NCI-H345 (cell line): Measurements from ENCODE around the gene TNFSF8.

Experiments used
- DNase-seq: peaks from one replicate; lab custom pipeline; 2025; lab: John Stamatoyannopoulos, UW

TNFSF8 gene

DNA sequence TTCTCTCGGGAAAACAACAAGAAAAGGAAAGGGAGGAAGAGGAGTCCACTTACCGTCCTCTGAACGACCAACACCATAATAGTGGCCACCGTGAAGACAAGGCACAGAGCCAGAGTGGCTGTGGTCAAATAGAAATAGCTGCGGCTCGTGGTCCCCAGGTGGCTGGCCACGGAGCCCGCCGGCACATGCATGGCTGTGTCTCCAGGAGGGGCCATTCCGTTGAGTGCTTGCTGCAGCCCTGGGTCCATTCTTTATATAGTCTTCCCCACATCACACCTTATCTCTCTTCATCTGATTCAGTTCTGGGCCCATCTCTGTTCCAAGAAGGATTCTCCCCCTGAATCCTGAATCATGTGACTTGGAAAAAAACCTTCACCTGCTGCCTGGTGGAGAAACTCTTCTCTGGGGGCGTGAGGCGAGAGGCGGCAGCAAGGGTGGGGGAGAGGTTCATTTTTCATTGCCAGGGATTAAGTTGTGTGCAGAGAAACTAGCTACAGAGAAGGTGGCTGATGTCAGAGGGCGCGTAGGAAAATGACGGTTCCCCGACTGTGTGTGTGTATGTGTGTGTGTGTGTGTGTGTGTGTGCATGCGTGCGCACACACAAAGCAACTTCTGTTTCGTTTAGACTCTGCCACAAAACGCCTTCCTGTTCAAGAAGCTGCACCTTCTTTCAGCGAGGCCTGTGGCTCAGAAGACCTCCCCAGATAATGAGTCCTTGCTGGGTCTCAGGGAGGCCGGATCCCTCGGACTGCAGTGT is at the start of gene TNFSF8:
TSS of gene TNFSF8 (minus strand) at position 536 of the 757 bp plus-strand sequence. CDS start at position 248, 288 bp downstream.
- no peak for DNase-seq

DNA sequence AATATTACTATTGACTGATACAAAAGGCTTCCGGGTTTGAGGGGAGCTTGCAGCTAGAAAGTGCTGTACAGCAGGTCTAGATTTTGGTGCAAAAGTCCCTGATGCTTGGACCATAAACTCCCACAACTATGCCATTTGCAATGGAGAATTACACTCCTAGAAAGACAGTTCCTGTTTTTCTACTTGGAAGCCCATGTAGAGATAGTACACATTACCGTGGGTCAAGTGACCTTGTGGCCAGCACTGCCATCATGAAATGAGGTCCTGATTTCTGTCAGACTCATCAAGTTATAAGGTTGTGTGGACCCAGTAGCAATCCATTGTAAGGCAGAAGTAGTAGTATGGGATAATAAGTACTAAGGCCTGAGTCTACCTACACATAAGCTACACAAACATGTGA is 42.8 kb upstream of the TNFSF8 start:
- DNase-seq: no peak

- DNase-seq: no peak
Measured at GRCh38 chr9:114972510-114973136, 42.2 kb upstream of the TNFSF8 start.

GRCh38 chr9:114969269-114969668 is 38.9 kb upstream of the TNFSF8 start:
- no peak for DNase-seq

DNA sequence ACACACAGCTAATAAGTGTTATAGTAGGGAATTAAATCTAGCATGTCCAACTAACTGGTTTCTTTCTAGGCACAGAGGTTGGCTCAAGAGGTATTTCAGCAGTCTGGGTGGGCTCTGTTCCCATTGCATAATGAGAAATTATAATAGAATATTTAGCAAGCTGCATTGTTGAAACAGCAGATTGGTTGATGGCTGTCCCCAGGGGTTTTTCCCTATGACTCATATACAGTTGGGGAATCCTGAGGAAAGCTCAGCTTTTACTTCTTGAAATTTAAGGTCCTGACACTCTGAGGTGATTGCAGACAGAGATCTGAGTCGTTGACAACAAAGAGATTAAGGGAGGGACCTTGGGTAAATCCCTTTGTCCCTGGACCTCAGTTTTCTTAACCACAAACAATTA is 38.3 kb upstream of the TNFSF8 start:
- DNase-seq: no peak

GRCh38 chr9:114965564-114965963 is 35.2 kb upstream of the TNFSF8 start:
- no peak for DNase-seq

DNA sequence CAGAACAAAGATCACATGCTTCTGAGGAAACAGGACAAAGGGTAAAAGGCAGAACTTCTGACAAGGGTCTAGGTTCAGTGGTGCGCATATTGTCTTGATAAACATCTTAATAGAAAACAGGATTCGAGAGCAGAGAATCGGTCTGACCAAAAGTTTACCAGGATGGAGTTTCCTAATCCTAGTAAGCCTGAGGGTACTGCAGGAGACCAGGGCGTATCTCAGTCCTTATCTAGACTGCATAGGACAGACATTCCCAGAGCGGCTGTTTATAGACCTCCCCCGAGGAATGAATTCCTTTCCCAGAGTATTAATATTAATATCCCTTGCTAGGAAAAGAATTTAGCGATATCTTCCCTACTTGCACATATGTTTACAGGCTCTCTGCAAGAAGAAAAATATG is 32.4 kb upstream of the TNFSF8 start:
- DNase-seq: no peak

GRCh38 chr9:114960276-114960675 is 29.9 kb upstream of the TNFSF8 start:
- DNase-seq: no peak

GRCh38 chr9:114958844-114959235 is 28.4 kb upstream of the TNFSF8 start:
- DNase-seq: no peak

DNA sequence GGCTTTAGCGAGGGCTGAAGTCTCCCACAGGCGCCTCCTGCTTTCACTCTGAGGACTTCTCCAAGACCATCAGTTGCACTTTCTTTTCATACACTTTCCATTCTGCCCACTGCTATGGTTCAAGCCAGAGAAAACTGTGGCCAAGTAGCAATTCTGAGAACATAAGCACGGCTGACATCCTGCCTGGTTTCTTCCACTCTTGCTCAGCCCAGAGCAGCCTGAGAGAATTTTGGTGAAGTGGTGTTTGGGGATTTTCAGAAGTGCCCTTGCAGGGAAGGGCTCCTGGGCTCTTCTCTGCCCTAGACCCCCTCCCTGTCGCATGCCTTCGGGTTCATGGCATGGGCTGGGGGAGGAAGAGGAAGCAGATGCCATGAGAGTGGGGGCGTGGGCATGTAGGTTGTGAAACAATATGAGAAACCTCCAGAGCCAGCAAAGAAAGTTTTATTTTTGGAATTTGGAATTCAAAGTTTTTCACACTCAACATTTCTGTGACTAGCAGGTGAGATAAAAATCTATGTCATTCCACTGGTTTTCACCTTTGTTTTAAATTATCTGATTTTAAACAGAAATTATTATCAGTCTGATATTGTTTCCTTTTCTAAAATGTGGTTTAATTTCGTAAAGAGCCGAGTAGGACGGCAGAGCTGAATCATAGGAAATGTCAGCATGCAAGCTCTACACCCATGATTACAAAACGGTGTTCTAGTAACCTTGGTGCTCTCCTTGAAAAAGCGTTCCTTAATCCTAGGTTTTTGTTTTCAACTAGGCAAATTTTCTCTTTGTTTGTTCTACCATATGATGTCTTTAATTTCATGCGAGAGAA is 27.8 kb upstream of the TNFSF8 start:
- DNase-seq: no peak

- DNase-seq: no peak
Measured at GRCh38 chr9:114957558-114957957, 27.2 kb upstream of the TNFSF8 start.

DNA sequence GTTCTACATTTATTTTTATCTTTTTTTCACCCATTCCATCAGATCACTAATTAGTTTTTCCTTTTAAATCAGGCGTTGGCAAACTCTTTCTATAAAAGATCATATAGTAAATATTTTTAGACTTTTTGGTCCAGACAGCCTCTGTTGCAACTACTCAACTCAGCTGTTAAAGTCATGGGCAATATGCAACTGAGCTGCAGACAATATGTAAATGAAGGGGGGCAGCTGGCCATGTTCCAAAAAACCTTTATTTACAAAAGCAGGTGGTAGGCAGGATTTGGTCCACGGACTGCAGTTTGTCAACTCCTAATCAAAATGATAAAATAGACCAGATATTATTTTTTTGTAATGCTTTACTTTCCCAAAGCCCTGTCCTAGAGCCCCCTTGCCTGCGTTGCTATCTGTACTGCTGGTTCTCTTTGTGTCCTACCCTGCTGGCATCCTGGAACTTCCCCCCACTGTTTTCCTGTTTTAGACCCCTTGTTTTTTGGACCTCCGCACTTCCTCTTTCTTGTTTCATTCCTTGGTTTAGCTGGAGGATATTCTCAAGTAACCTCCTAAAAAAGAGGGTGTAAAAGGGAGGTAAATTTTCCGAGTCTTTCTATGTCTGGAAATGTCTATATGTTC is 24.7 kb upstream of the TNFSF8 start:
- peak; percentile 49 for DNase-seq

DNA sequence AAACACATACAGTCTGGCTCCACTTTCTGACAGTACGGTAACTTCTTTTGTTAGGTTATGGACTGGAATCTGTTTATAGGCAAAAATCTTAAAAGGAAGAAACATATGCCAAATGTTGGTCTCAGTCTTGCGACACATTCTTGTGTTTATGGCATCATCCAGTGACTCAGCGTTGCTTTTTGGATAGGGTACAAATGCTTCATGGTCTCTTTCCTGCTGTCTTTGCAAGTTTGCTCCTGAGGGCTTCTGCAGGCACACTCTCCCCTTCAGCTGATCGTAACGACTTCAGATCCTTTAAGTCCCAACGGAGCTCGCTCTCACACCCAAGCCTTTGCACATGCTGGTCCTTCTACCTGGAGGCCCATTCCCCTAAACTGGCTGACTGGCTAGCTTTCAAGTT is 23.6 kb upstream of the TNFSF8 start:
- DNase-seq: no peak

- no peak for DNase-seq
Measured at GRCh38 chr9:114953046-114953445, 22.7 kb upstream of the TNFSF8 start.

GRCh38 chr9:114950761-114951160 is 20.4 kb upstream of the TNFSF8 start:
- no peak for DNase-seq

- DNase-seq: no peak
Measured at GRCh38 chr9:114947058-114947457, 16.7 kb upstream of the TNFSF8 start.

GRCh38 chr9:114945616-114946412 is 15.4 kb upstream of the TNFSF8 start:
- DNase-seq: no peak

DNA sequence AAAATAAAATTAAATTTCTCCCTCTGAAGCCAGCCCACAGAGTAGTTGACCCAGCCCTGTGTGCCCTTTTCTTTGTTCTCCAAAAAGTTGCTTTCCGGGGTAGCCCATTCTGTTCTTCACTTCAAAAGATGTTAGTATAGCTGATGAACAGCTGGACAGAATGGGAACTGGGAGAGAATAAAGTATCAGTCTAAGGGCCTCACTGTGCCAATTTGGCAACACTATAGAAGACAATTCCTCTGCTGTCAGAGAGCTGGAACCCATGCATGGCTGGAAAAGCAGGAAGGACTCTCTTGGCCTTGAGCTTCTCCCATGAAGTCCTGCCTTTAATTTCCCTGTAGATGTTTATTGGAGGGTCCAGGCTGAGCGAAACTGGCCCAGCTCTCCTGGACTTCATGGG is 11.0 kb upstream of the TNFSF8 start:
- no peak for DNase-seq

GRCh38 chr9:114938687-114939575 is 8.5 kb upstream of the TNFSF8 start:
- DNase-seq: no peak

- DNase-seq: no peak
Measured at GRCh38 chr9:114937516-114937915, 7.1 kb upstream of the TNFSF8 start.

- no peak for DNase-seq
Measured at GRCh38 chr9:114936581-114936980, 6.2 kb upstream of the TNFSF8 start.
